ENCODE data around the gene PDE9A.

DNA sequence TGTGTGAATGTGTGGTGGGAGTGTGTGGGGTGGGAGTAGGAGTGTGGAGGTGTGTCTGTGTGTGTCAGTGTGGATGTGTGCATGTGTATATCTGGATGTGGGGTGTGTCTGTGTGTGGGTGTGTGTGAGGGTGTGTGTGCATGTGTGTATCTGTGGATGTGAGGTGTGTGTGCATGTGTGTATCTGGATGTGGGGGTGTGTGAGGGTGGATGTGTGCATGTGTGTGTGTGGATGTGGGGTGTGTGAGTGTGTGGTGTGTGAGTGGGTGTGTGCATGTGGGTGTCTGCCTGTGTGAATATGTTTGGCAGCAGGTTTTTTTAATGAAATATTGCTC, 106.1 kb downstream of the PDE9A start:
- TF ChIP-seq EP300 (IDR thresholded peaks at IDR 0.05) (no peak), POLR2A (IDR thresholded peaks at IDR 0.05) (no peak)
